ENCODE measurements around the gene ANTXR2.

GRCh38 chr4:79906303-79906702, 166.7 kb downstream of the ANTXR2 start:
- TF ChIP-seq MAX (IDR thresholded peaks at IDR 0.05) (no peak), TEAD4 (IDR thresholded peaks at IDR 0.05) (no peak), YY1 (IDR thresholded peaks at IDR 0.05; ENCODE audit: low read depth) (no peak), TCF12 (IDR thresholded peaks at IDR 0.05; ENCODE audit: low read depth) (no peak), TAF1 (IDR thresholded peaks at IDR 0.05; ENCODE audit: low read depth) (no peak), NFIC (IDR thresholded peaks at IDR 0.05) (no peak), REST (IDR thresholded peaks at IDR 0.05; ENCODE audit: low read depth) (no peak), EGR1 (IDR thresholded peaks at IDR 0.05) (no peak), EP300 (IDR thresholded peaks at IDR 0.05; ENCODE audit: borderline replicate concordance) (no peak)
- TF ChIP-seq, protein P1, sequence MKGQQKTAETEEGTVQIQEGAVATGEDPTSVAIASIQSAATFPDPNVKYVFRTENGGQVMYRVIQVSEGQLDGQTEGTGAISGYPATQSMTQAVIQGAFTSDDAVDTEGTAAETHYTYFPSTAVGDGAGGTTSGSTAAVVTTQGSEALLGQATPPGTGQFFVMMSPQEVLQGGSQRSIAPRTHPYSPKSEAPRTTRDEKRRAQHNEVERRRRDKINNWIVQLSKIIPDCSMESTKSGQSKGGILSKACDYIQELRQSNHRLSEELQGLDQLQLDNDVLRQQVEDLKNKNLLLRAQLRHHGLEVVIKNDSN (IDR thresholded peaks at IDR 0.05), result no peak

All from Ishikawa (cell line).